Putamen (tissue), 1 donor: ENCODE data around the gene BMP8B.

Experiments used
- DNase-seq: peaks from one replicate; pipeline ENCODE4 v3.0.0-alpha.2; 2016; ENCODE audit warnings: low spot score

BMP8B gene

GRCh38 chr1:39758556-39759435 is 29.9 kb downstream of the BMP8B start:
- no peak for DNase-seq

- no peak for DNase-seq
These were observed 31.2 kb downstream of the BMP8B start for GRCh38 chr1:39757501-39757900.

- no peak for DNase-seq
These were observed 32.6 kb downstream of the BMP8B start for GRCh38 chr1:39755965-39756659.

GRCh38 chr1:39754906-39755504 is 33.7 kb downstream of the BMP8B start:
- no peak for DNase-seq

GRCh38 chr1:39754026-39754570 is 34.6 kb downstream of the BMP8B start:
- no peak for DNase-seq

- no peak for DNase-seq
These were observed 35.3 kb downstream of the BMP8B start for GRCh38 chr1:39753132-39754025.

- DNase-seq = no peak
These were observed 36.0 kb downstream of the BMP8B start for GRCh38 chr1:39752703-39753102.

- DNase-seq = no peak
These were observed 37.1 kb downstream of the BMP8B start for GRCh38 chr1:39751595-39751994.

- DNase-seq = peak; percentile 13
These were observed 43.5 kb downstream of the BMP8B start for GRCh38 chr1:39745016-39745670.

- peak; percentile 93 for DNase-seq
These were observed 49.9 kb downstream of the BMP8B start, which contains the start of gene PPIE for GRCh38 chr1:39738622-39739366. Gene PPIE (plus strand): TSS chr1:39738882. CDS start chr1:39738901, 19 bp downstream.

GRCh38 chr1:39737546-39738169 is 51.0 kb downstream of the BMP8B start:
- DNase-seq = no peak

GRCh38 chr1:39735731-39736130 is 52.9 kb downstream of the BMP8B start:
- DNase-seq = no peak

- peak; percentile 84 for DNase-seq
These were observed 55.5 kb downstream of the BMP8B start for GRCh38 chr1:39733161-39733560.

- DNase-seq = no peak
These were observed 55.9 kb downstream of the BMP8B start for GRCh38 chr1:39732730-39733129.

- DNase-seq = no peak
These were observed 58.8 kb downstream of the BMP8B start for GRCh38 chr1:39729842-39730241.

GRCh38 chr1:39729030-39729429 is 59.6 kb downstream of the BMP8B start:
- DNase-seq = no peak

- DNase-seq = no peak
These were observed 60.7 kb downstream of the BMP8B start for GRCh38 chr1:39727932-39728317.

- DNase-seq = no peak
These were observed 61.3 kb downstream of the BMP8B start for GRCh38 chr1:39727221-39727931.

GRCh38 chr1:39726600-39726999 is 62.1 kb downstream of the BMP8B start:
- DNase-seq = no peak
